K562 (cell line): ENCODE measurements around the gene ZSCAN12.

ENCODE experiments used
- ATF2 ChIP-seq: sonication (generic); formaldehyde crosslinking; IDR thresholded peaks from 2 replicates; pipeline ENCODE4 v1.8.1; 2022; ENCODE audit warnings: missing genetic modification reagents
- ERF ChIP-seq: fragments of 450-650 bp; formaldehyde crosslinking; IDR thresholded peaks from 2 replicates; pipeline ENCODE4 v1.4.0; 2020; ENCODE audit warnings: mild to moderate bottlenecking, mixed read lengths
- GMEB1 ChIP-seq: fragments of 250-450 bp; sonication (Bioruptor Pico); IDR thresholded peaks from 2 replicates; pipeline ENCODE4 v1.4.0; 2020; ENCODE audit warnings: mild to moderate bottlenecking
- MNT ChIP-seq, 2 experiments: fragments of 450-650 bp; conservative IDR thresholded peaks; 2 replicates each; pipeline ENCODE4 v1.6.1; 2017; ENCODE audit warnings: mild to moderate bottlenecking in 2 of 2, moderate library complexity in 2 of 2
- POLR2A ChIP-seq: fragments of 450-650 bp; conservative IDR thresholded peaks from 2 replicates; pipeline ENCODE4 v1.6.1; 2016
- POLR2AphosphoS5 ChIP-seq: IDR thresholded peaks from 2 replicates; pipeline ENCODE4 v1.6.1; 2011; ENCODE audit warnings: mild to moderate bottlenecking, low read depth, low read length, moderate library complexity; ENCODE audit not compliant: control insufficient read depth, insufficient read depth
- RAD21 ChIP-seq, 2 experiments: fragments of 250-450 bp in 1 of 2; fragments of 450-650 bp in 1 of 2; sonication (Bioruptor Pico) in 1 of 2; formaldehyde crosslinking in 1 of 2; IDR thresholded peaks in 1 of 2; conservative IDR thresholded peaks in 1 of 2; 2 replicates each; pipeline versions ENCODE4 v1.4.0 to v1.8.0; 2020 to 2022; ENCODE audit warnings: mild to moderate bottlenecking in 2 of 2, moderate library complexity in 1 of 2
- RBM34 ChIP-seq: fragments of 200-400 bp; formaldehyde crosslinking; IDR thresholded peaks from 2 replicates; pipeline ENCODE4 v1.6.1; 2018; ENCODE audit warnings: low read length, borderline replicate concordance; ENCODE audit not compliant: insufficient read depth
- TF ChIP-seq, protein P1 (sequence below), 3 experiments: IDR thresholded peaks in 2 of 3; conservative IDR thresholded peaks in 1 of 3; 2 replicates each; pipeline ENCODE4 v1.5.1; 2011 to 2012; ENCODE audit warnings: low read length in 3 of 3, mild to moderate bottlenecking in 3 of 3, control low read depth in 2 of 3, improper control_type of control experiment in 1 of 3, inconsistent platforms in 1 of 3, low read depth in 1 of 3, mixed read lengths in 1 of 3, moderate library complexity in 1 of 3; ENCODE audit not compliant: insufficient read depth in 2 of 3

- TF ChIP-seq ATF2 (CRISPR knock-in tag) (no peak), RBM34 (no peak), ERF (CRISPR knock-in tag) (peak; percentile 24), POLR2AphosphoS5 (peak; percentile 87), POLR2A (peak; percentile 99), RAD21 (CRISPR knock-in tag; conservative IDR thresholded peaks at IDR 0.05 in 1 of 2, IDR thresholded peaks at IDR 0.05 in 1 of 2) (peak in 1 of 2 experiments; percentile 17; a peak in 1 of 4 replicates), MNT (conservative IDR thresholded peaks at IDR 0.05) (peak in 1 of 2 experiments; percentile 22; a peak in 1 of 4 replicates), GMEB1 (CRISPR knock-in tag) (0 out of 2 replicates have a peak, but pooled peaks have one; percentile 9)
- TF ChIP-seq, protein P1, sequence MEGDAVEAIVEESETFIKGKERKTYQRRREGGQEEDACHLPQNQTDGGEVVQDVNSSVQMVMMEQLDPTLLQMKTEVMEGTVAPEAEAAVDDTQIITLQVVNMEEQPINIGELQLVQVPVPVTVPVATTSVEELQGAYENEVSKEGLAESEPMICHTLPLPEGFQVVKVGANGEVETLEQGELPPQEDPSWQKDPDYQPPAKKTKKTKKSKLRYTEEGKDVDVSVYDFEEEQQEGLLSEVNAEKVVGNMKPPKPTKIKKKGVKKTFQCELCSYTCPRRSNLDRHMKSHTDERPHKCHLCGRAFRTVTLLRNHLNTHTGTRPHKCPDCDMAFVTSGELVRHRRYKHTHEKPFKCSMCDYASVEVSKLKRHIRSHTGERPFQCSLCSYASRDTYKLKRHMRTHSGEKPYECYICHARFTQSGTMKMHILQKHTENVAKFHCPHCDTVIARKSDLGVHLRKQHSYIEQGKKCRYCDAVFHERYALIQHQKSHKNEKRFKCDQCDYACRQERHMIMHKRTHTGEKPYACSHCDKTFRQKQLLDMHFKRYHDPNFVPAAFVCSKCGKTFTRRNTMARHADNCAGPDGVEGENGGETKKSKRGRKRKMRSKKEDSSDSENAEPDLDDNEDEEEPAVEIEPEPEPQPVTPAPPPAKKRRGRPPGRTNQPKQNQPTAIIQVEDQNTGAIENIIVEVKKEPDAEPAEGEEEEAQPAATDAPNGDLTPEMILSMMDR (IDR thresholded peaks at IDR 0.05 in 2 of 3, conservative IDR thresholded peaks at IDR 0.05 in 1 of 3; ENCODE audit: insufficient read depth in 2 of 3, low read depth in 1 of 3, low read length in 3 of 3), result no peak
Observed at GRCh38 chr6:28335564-28336283, 63.8 kb downstream of the ZSCAN12 start, which contains the start of gene ZSCAN31.
